Activated T-helper 1 cell treated with anti-CD3 and anti-CD28 coated beads, Interleukin-2, amount 50 U/mL, for 16 hours (primary cell): ENCODE data around the gene ST6GAL2.

Source experiments
- DNase-seq, 2 donors: peaks; one replicate each; pipeline ENCODE4 v3.0.0-alpha.2; 2020; ENCODE audit warnings: low read depth in 1 of 2, low spot score in 1 of 2

The ST6GAL2 gene

DNA sequence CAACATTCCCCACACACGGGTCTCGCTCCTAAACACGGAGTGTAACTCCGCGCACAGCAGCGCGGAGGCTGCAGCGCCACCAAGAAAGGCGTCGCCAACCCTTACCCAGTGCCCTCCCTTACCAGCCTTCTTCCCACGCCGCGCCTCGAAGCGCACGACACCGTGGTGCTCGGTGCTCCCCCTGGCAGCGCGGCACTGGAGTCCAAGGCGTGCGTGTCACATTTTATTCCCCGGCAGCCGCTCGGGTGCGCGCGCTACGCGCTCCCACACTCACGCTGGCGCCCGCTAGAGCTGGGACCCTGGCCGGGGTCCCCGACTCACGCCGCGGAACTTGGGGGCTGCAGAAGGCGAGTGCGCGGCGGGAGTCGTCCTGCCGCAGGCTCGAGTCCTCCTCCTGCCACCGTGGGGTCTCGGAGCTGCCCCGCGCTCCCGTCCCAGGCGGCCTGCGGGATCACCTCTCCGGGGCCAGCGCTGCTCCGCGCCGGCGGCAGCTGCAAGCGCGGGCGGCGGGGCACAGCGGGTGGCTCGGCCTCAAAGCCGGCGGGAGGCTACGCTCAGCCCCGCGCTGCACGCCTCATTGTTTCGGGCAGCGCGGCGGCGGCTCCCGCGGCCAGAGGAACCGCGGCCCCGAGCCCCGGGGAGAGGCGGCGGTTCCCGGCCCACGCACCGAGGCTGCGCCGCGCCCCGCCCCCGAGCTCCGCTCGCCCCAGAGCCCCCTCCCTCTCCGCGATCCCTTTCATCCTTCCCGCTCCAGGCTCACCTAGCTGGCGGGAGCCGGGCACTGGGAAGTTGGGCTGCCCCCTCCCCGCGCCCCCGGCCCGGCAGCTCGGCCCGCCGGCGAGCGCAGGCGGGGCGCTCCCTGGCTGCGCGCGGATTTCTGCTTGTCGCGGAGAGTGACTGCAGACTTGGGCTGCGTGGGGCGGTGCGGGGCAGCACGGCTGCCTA is at the start of gene ST6GAL2:
ST6GAL2 (minus strand) TSS at position 197 of the 945 bp plus-strand sequence. CDS start 42,190 bp downstream, outside the sequence.
- DNase-seq, result no peak

- no peak for DNase-seq
These were observed 46.7 kb upstream of the ST6GAL2 start for GRCh38 chr2:106932644-106933043.

GRCh38 chr2:106931717-106932335 is 45.9 kb upstream of the ST6GAL2 start:
- DNase-seq, result no peak

GRCh38 chr2:106921451-106921850 is 35.5 kb upstream of the ST6GAL2 start:
- no peak for DNase-seq

DNA sequence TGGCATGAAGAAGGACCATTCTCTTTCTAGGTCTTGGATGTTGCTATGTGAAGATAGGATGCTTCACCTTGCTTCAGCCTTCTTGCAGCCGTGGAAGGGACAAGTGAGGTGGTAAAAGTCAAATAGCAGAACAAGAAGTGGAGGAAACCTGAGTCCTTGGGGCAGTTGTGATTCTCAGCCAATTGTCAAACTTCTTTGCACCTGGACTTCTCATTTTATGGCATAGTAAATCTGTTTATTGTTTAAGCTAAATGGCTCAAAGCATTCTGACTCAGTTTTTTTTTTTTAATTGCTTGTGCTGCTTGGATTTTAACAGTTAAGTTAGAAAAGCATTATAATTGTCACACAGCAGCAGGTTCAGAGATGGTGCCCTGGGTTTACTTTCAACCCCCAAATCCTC is 33.0 kb upstream of the ST6GAL2 start:
- DNase-seq, result no peak

DNA sequence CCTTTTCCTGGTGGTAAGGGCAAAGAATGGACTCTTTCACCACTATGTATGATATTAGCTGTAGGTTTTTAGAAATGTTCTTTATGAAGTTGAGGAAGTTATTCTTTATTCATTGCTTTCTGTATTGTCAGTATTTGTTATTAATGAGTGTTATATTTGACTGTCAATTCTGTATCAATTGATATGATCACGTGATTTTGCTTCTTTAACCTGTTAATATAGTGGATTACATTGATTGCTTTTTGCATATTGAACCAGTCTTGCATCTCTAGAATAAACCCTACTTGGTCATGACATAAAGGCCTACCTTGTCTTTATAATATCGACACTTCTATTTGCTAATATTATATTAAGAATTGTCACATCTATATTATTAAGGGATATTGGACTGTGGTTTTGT is 18.3 kb upstream of the ST6GAL2 start:
- no peak for DNase-seq

DNA sequence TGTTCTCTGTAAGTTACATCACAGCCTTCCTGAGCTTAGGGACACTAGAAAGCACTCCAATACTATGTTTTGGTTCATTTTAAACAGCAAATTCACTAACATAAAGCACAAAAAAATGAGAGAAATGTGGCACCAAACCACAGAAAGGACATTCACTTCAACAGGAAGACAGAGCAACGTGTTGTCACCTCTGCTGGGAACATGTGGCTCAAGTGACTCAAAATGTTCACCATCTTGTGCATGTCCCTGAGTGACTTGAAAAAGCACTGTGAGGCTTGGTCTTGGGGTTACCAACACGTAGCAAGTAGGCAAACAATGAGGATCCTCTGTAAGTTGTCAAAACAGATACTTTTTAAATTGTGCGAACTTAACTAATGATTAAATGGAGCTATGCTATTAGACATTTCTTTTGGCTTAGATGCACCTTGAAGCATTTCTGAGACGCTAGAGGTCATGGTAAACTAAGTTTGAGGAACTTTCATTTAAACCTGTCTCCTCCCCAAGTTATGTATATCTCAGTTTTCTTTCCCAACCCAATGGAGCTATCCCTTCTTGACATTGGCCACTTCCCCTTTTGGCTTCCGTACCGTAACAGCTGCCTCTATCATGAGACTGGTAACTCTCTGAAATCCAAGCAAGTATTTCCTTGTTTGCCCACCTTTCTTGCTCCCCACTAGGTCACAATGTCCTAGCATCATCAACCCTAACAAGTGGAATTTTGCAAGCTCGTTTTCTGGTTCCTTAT is 14.0 kb upstream of the ST6GAL2 start:
- DNase-seq, result no peak

- DNase-seq, result no peak
These were observed 8.6 kb upstream of the ST6GAL2 start for GRCh38 chr2:106894545-106894944.

GRCh38 chr2:106892048-106892447 is 6.1 kb upstream of the ST6GAL2 start:
- DNase-seq, result no peak

DNA sequence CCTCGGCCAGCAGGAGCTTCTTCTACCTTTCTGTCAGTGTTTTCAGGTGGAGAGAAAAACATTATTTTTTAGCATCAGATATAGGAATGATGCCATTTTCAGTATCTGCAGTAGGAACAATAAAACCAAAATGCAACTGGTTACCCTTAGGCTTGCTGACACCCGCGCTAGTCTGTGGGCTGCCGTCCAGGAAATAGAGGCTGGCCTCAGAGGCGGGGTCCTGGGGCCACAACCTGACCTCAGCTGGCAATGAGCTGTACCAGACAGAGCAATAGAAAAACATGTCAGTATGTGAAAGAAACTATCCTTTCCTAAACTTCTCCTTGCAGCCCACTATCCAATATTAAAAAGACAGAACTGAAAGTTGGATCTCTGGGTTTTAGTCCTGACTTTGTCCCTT is 4.6 kb upstream of the ST6GAL2 start:
- no peak for DNase-seq

DNA sequence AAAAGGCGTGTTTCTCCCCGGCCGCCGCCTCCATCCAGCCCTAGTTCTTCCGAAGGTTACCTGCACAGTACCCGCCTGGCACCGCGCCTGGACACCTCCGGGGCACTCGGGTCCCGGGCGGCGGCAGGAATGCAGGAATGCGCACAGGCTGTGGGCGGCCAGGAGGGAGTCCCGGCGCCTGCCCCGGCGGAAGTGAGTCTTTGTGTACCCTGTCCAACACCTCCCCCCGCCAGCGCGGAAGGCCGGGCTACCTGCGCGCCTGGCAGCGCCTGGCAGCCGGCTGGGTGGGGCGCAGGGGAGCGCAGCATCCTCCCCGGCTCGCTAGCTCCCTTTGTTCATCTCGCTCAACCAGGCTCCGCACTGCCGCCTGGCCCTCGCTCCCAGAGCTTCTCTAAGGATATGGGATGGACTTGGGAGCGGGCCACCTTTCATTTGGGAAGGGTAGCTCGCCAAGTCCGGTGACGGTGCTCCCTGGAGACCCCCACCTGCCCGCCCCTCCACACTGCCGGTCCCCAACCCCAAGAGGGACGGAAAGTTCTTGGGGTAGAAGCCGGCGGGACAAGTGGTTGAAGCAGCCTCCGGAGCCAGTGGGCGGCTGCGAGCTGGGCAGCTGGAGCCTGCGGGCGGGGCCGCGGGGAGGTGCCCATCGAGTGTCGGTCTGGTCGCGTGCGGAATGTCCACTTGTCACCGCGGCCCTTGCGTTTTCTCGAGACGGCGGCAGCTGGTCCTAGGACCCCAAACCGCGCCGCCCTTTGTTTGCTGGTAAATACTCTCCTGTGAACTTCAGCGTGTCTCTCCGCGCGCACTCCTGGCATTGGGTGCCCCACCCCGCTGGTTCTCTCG is 1.2 kb upstream of the ST6GAL2 start:
- no peak for DNase-seq

GRCh38 chr2:106885329-106885728 is 638 bp downstream of the ST6GAL2 start:
- DNase-seq, result no peak

DNA sequence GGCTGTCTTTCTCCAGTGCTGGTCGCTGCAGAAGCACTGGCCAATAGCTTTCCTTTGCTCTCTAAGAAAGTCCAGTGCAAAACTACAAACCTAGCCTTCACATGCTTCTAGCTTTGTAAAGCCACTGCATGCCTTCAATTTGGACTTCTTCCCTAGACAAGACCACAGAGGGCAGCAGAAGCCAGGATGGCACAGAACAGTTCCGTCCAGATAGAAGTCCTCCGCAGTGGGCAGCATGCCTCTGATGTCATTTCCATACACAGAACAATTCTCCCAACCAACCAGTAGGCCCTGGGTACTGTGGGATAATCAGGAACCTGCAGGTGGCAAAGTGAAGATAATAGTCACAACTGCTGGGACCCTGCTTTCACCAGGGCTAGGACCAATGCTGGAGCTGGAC is 3.3 kb downstream of the ST6GAL2 start:
- DNase-seq, result no peak

- DNase-seq, result no peak
These were observed 7.8 kb downstream of the ST6GAL2 start for GRCh38 chr2:106878206-106878605.

GRCh38 chr2:106876699-106877098 is 9.3 kb downstream of the ST6GAL2 start:
- no peak for DNase-seq

GRCh38 chr2:106869512-106870275 is 16.3 kb downstream of the ST6GAL2 start:
- DNase-seq, result no peak

GRCh38 chr2:106868275-106868674 is 17.7 kb downstream of the ST6GAL2 start:
- no peak for DNase-seq

DNA sequence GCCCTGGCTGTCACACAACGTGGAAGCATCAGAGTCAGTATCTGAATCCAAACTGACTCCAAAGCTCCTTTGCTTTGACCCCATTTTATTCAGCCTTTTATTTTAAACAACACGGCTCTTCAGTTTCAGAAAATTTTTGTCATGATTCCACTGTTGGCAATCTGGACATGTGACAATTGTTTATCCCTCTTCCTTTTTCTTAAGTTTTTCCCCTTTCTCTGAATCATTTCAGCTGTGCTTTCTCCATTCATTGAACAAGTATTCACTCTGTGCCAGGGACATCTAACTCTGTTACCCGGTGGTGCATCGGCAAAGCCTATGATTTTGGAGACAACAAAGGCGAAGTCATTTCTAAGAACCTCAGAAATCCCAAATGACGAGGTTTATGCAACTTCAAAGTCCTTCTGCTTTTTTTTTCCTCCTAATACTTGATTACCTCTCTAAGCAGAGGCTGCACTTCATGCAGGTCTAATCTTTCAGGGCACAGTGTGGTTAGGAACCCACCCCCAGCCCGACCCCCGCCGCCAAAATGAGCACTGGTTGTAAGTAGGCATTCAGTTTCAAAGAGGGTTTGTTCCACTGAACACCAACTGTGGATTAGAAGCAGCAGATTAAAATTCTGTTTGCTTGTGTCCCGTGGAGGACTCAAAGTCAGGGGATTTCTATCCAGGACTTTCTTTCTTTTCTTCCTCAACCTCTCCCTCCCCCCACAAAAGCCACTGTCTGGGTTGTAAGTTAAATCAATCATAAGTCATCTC is 18.6 kb downstream of the ST6GAL2 start:
- DNase-seq, result no peak

DNA sequence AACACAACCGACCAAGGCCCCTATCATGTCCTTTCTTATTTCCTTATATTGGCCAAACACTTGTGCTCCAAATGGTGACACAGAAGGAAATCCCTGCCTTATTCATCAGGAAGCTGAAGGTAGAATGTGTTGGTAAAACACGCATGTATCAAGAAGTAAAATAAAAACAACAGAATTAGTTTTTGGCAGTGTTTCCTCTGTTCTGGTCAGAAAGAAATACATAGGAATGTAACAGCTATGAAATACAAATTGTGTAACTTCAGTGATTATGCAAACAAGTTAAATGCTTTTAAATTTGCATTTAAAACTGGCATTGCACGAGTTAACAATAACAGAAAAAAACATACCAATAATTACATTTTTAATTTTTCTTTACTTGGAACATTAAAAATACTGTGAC is 19.3 kb downstream of the ST6GAL2 start:
- no peak for DNase-seq
